ENCODE results near the gene OSMR.
"Not testable (repeated sequence)": the region's sequence is repeated elsewhere in the genome, so short reads cannot be mapped to it uniquely, and the experiment has no call there.

OSMR gene

GRCh38 chr5:38831117-38831516 is 14.7 kb upstream of the OSMR start:
- DNase-seq (ENCODE audit: low spot score): no peak

GRCh38 chr5:38831909-38832308 is 13.9 kb upstream of the OSMR start:
- no peak for DNase-seq (ENCODE audit: low spot score)

GRCh38 chr5:38832810-38833209 is 13.0 kb upstream of the OSMR start:
- no peak for DNase-seq (ENCODE audit: low spot score)

GRCh38 chr5:38835887-38836286 is 9.9 kb upstream of the OSMR start:
- no peak for DNase-seq (ENCODE audit: low spot score)

- no peak for DNase-seq (ENCODE audit: low spot score)
Measured at GRCh38 chr5:38837416-38837815, 8.4 kb upstream of the OSMR start.

GRCh38 chr5:38837932-38838331 is 7.9 kb upstream of the OSMR start:
- no peak for DNase-seq (ENCODE audit: low spot score)

- DNase-seq (ENCODE audit: low spot score): no peak
Measured at GRCh38 chr5:38843665-38844064, 2.1 kb upstream of the OSMR start.

- DNase-seq (ENCODE audit: low spot score): no peak
Measured at GRCh38 chr5:38846379-38847011, 683 bp downstream of the OSMR start.

- no peak for DNase-seq (ENCODE audit: low spot score)
Measured at GRCh38 chr5:38847559-38848347, 1.9 kb downstream of the OSMR start.

- no peak for DNase-seq (ENCODE audit: low spot score)
Measured at GRCh38 chr5:38848637-38849036, 2.8 kb downstream of the OSMR start.

GRCh38 chr5:38851640-38852039 is 5.8 kb downstream of the OSMR start:
- DNase-seq (ENCODE audit: low spot score): not testable (repeated sequence)

- no peak for DNase-seq (ENCODE audit: low spot score)
Measured at GRCh38 chr5:38853753-38854470, 8.1 kb downstream of the OSMR start.

GRCh38 chr5:38854907-38855306 is 9.1 kb downstream of the OSMR start:
- no peak for DNase-seq (ENCODE audit: low spot score)

GRCh38 chr5:38856660-38857059 is 10.8 kb downstream of the OSMR start:
- DNase-seq (ENCODE audit: low spot score): no peak

- no peak for DNase-seq (ENCODE audit: low spot score)
Measured at GRCh38 chr5:38858839-38859238, 13.0 kb downstream of the OSMR start.

- DNase-seq (ENCODE audit: low spot score): not testable (repeated sequence)
Measured at GRCh38 chr5:38861986-38862770, 16.4 kb downstream of the OSMR start.

- no peak for DNase-seq (ENCODE audit: low spot score)
Measured at GRCh38 chr5:38866362-38867031, 20.7 kb downstream of the OSMR start.

- no peak for DNase-seq (ENCODE audit: low spot score)
Measured at GRCh38 chr5:38867032-38867398, 21.2 kb downstream of the OSMR start.

GRCh38 chr5:38867416-38867815 is 21.6 kb downstream of the OSMR start:
- no peak for DNase-seq (ENCODE audit: low spot score)

- DNase-seq (ENCODE audit: low spot score): no peak
Measured at GRCh38 chr5:38870595-38870994, 24.8 kb downstream of the OSMR start.

GRCh38 chr5:38871058-38871605 is 25.3 kb downstream of the OSMR start:
- DNase-seq (ENCODE audit: low spot score): no peak
